ENCODE data around the gene DNM2.
"Not testable (repeated sequence)": the region's sequence is repeated elsewhere in the genome, so short reads cannot be mapped to it uniquely, and the experiment has no call there.

DNM2 gene

GRCh38 chr19:10819124-10820060 lies 101.5 kb downstream of the DNM2 start:
- DNase-seq, result no peak

- no peak for DNase-seq
Measured at GRCh38 chr19:10820173-10820572, 102.3 kb downstream of the DNM2 start.

- DNase-seq, result no peak
Measured at GRCh38 chr19:10823690-10824089, 105.8 kb downstream of the DNM2 start.

GRCh38 chr19:10826231-10826630 lies 108.4 kb downstream of the DNM2 start:
- DNase-seq, result no peak

GRCh38 chr19:10826846-10827245 lies 109.0 kb downstream of the DNM2 start:
- DNase-seq, result no peak

- no peak for DNase-seq
Measured at GRCh38 chr19:10828981-10829821, 111.3 kb downstream of the DNM2 start.

- no peak for DNase-seq
Measured at GRCh38 chr19:10829967-10830366, 112.1 kb downstream of the DNM2 start.

- DNase-seq, result no peak
Measured at GRCh38 chr19:10830370-10830769, 112.5 kb downstream of the DNM2 start.

- DNase-seq, result no peak
Measured at GRCh38 chr19:10830931-10831779, 113.3 kb downstream of the DNM2 start.

GRCh38 chr19:10831987-10832938 lies 114.4 kb downstream of the DNM2 start:
- DNase-seq, result no peak

- DNase-seq, result no peak
Measured at GRCh38 chr19:10832939-10833296, 115.0 kb downstream of the DNM2 start.

GRCh38 chr19:10835089-10835753 lies 117.3 kb downstream of the DNM2 start:
- DNase-seq, result no peak

GRCh38 chr19:10835754-10836478 lies 118.0 kb downstream of the DNM2 start, which contains the start of gene TMED1:
Gene TMED1, minus strand, starts transcription at chr19:10836212. Its CDS starts 21 bp downstream, at chr19:10836191.
- DNase-seq, result peak; percentile 99

GRCh38 chr19:10836479-10837330 lies 118.8 kb downstream of the DNM2 start:
- DNase-seq, result peak; percentile 99

GRCh38 chr19:10837649-10838048 lies 119.8 kb downstream of the DNM2 start:
- not testable (repeated sequence) for DNase-seq

- DNase-seq, result no peak
Measured at GRCh38 chr19:10838377-10838776, 120.5 kb downstream of the DNM2 start.

- no peak for DNase-seq
Measured at GRCh38 chr19:10839114-10840050, 121.5 kb downstream of the DNM2 start.

- DNase-seq, result no peak
Measured at GRCh38 chr19:10842788-10843187, 124.9 kb downstream of the DNM2 start.
